ENCODE measurements around the gene COA1. TPM values are rescaled to one million over a fixed set of nuclear protein-coding genes. Genes with fewer than 3 reads are reported as not detected.
A peak's percentile ranks its signal among the peaks of the same experiment; 100 is the strongest.

Gene COA1
- total and polyA plus RNA-seq, 9 of the 15 experiments (the other 6 are each of a cell fraction or from before 2014, with no cell fraction given) = 98.9 to 463 (median 181) TPM

DNA sequence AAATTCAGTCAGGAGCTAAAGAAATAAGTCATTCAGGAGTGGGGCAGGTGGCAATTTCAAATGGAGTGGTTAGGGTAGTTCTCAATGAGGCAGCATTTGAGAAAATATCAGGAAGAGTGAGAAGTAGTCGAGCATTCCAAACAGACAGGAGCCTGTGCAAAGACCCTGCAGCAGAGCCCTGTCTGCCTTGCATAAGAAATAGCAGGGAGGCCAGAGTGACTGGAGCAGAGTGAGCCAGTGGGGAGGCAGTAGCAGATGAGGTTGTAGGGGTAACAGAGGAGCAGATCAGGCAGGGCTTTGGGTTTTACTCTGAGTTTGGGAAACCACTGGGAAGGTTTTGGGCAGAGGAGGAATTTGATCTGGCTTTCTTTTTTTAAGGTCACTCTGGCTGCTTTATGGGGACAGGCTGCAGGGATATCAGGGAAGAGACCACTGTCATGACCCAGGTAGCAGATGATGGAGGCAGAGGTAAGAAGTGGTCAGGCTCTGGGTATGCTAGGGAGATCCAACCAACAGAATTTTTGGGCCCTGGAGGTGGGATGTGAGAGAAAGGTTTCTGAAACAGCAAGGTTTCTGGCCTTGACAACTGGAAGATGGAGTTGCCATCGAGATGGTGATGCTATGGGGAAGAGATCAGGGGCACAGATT, 27.9 kb upstream of the COA1 start (continued):
- TF ChIP-seq, protein P1, sequence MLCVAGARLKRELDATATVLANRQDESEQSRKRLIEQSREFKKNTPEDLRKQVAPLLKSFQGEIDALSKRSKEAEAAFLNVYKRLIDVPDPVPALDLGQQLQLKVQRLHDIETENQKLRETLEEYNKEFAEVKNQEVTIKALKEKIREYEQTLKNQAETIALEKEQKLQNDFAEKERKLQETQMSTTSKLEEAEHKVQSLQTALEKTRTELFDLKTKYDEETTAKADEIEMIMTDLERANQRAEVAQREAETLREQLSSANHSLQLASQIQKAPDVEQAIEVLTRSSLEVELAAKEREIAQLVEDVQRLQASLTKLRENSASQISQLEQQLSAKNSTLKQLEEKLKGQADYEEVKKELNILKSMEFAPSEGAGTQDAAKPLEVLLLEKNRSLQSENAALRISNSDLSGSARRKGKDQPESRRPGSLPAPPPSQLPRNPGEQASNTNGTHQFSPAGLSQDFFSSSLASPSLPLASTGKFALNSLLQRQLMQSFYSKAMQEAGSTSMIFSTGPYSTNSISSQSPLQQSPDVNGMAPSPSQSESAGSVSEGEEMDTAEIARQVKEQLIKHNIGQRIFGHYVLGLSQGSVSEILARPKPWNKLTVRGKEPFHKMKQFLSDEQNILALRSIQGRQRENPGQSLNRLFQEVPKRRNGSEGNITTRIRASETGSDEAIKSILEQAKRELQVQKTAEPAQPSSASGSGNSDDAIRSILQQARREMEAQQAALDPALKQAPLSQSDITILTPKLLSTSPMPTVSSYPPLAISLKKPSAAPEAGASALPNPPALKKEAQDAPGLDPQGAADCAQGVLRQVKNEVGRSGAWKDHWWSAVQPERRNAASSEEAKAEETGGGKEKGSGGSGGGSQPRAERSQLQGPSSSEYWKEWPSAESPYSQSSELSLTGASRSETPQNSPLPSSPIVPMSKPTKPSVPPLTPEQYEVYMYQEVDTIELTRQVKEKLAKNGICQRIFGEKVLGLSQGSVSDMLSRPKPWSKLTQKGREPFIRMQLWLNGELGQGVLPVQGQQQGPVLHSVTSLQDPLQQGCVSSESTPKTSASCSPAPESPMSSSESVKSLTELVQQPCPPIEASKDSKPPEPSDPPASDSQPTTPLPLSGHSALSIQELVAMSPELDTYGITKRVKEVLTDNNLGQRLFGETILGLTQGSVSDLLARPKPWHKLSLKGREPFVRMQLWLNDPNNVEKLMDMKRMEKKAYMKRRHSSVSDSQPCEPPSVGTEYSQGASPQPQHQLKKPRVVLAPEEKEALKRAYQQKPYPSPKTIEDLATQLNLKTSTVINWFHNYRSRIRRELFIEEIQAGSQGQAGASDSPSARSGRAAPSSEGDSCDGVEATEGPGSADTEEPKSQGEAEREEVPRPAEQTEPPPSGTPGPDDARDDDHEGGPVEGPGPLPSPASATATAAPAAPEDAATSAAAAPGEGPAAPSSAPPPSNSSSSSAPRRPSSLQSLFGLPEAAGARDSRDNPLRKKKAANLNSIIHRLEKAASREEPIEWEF (CRISPR knock-in tag; IDR thresholded peaks at IDR 0.05) = no peak
- TF ChIP-seq HMGXB4 (CRISPR knock-in tag; IDR thresholded peaks at IDR 0.05) (no peak), KAT7 (CRISPR knock-in tag; IDR thresholded peaks at IDR 0.05; ENCODE audit: borderline replicate concordance) (0 out of 2 replicates have a peak, but pooled peaks have one; percentile 34), NFYB (IDR thresholded peaks at IDR 0.05; ENCODE audit: extremely low read depth, insufficient read length) (no peak), ETV5 (CRISPR knock-in tag; IDR thresholded peaks at IDR 0.05; ENCODE audit: low read depth) (0 out of 2 replicates have a peak, but pooled peaks have one; percentile 7), LCOR (CRISPR knock-in tag; IDR thresholded peaks at IDR 0.05) (0 out of 2 replicates have a peak, but pooled peaks have one; percentile 10)
- TF ChIP-seq, protein P2, sequence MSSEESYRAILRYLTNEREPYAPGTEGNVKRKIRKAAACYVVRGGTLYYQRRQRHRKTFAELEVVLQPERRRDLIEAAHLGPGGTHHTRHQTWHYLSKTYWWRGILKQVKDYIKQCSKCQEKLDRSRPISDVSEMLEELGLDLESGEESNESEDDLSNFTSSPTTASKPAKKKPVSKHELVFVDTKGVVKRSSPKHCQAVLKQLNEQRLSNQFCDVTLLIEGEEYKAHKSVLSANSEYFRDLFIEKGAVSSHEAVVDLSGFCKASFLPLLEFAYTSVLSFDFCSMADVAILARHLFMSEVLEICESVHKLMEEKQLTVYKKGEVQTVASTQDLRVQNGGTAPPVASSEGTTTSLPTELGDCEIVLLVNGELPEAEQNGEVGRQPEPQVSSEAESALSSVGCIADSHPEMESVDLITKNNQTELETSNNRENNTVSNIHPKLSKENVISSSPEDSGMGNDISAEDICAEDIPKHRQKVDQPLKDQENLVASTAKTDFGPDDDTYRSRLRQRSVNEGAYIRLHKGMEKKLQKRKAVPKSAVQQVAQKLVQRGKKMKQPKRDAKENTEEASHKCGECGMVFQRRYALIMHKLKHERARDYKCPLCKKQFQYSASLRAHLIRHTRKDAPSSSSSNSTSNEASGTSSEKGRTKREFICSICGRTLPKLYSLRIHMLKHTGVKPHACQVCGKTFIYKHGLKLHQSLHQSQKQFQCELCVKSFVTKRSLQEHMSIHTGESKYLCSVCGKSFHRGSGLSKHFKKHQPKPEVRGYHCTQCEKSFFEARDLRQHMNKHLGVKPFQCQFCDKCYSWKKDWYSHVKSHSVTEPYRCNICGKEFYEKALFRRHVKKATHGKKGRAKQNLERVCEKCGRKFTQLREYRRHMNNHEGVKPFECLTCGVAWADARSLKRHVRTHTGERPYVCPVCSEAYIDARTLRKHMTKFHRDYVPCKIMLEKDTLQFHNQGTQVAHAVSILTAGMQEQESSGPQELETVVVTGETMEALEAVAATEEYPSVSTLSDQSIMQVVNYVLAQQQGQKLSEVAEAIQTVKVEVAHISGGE (CRISPR knock-in tag; IDR thresholded peaks at IDR 0.05) = no peak
